Neural progenitor cell (in vitro differentiated cells): ENCODE measurements around the gene ASIC5. TPM values are rescaled to one million over a fixed set of nuclear protein-coding genes. Genes with fewer than 3 reads are reported as not detected.

Source experiments
- DNase-seq: peaks from one replicate; pipeline ENCODE4 v3.0.0-alpha.2; 2016; ENCODE audit warnings: low spot score
- H2AFZ ChIP-seq: fragments of 200-600 bp; sonication (generic); replicated peaks from 2 replicates; pipeline ENCODE4 v1.6.1; 2016; ENCODE audit warnings: antibody characterized with exemption
- H3F3A ChIP-seq: fragments of 200-600 bp; sonication (generic); 2 replicates; pipeline ENCODE4 v1.6.1; 2016; ENCODE audit warnings: antibody characterized with exemption, low read depth
- H3K27ac ChIP-seq: fragments of 200-600 bp; sonication (generic); 2 replicates; pipeline ENCODE4 v1.5.1; 2016; ENCODE audit warnings: mild to moderate bottlenecking
- H3K27me3 ChIP-seq: fragments of 200-600 bp; sonication (generic); 2 replicates; pipeline ENCODE4 v1.6.1; 2016; ENCODE audit warnings: mild to moderate bottlenecking, moderate library complexity
- H3K36me3 ChIP-seq: fragments of 200-600 bp; sonication (generic); 2 replicates; pipeline ENCODE4 v1.5.1; 2016
- H3K4me1 ChIP-seq: fragments of 200-600 bp; sonication (generic); 2 replicates; pipeline ENCODE4 v1.6.1; 2016; ENCODE audit warnings: mixed run types
- H3K4me2 ChIP-seq: fragments of 200-600 bp; sonication (generic); 2 replicates; pipeline ENCODE4 v1.6.1; 2016
- H3K4me3 ChIP-seq: fragments of 200-600 bp; sonication (generic); 2 replicates; pipeline ENCODE4 v1.5.1; 2016
- H3K79me2 ChIP-seq: fragments of 200-600 bp; sonication (generic); 2 replicates; pipeline ENCODE4 v1.6.1; 2016; ENCODE audit warnings: low read depth
- H3K9ac ChIP-seq: fragments of 200-600 bp; sonication (generic); 2 replicates; pipeline ENCODE4 v1.6.1; 2016
- H3K9me3 ChIP-seq: fragments of 200-600 bp; sonication (generic); 2 replicates; pipeline ENCODE4 v1.5.1; 2016; ENCODE audit warnings: low read depth
- H4K20me1 ChIP-seq: fragments of 200-600 bp; sonication (generic); 2 replicates; pipeline ENCODE4 v1.6.1; 2016; ENCODE audit warnings: low read depth
- H3K27ac Mint-ChIP-seq: 3 replicates; pipeline ENCODE4 v1.8.0; 2021; ENCODE audit warnings: mixed read lengths
- H3K27me3 Mint-ChIP-seq: 2 replicates; pipeline ENCODE4 v1.8.0; 2022; ENCODE audit warnings: low read depth, mild to moderate bottlenecking, inconsistent platforms, moderate library complexity, mixed read lengths; ENCODE audit not compliant: insufficient read depth
- H3K36me3 Mint-ChIP-seq: 3 replicates; pipeline ENCODE4 v1.8.0; 2021; ENCODE audit warnings: mixed read lengths
- H3K4me1 Mint-ChIP-seq: 3 replicates; pipeline ENCODE4 v1.8.0; 2021; ENCODE audit warnings: mixed read lengths
- H3K4me3 Mint-ChIP-seq: 3 replicates; pipeline ENCODE4 v1.8.0; 2021; ENCODE audit warnings: mild to moderate bottlenecking, moderate library complexity, mixed read lengths
- H3K9me3 Mint-ChIP-seq: 3 replicates; pipeline ENCODE4 v1.8.0; 2020; ENCODE audit warnings: mixed read lengths
- CTCF ChIP-seq: fragments of 200-600 bp; sonication (generic); IDR thresholded peaks from 2 replicates; pipeline ENCODE4 v1.5.1; 2017; ENCODE audit warnings: antibody characterized with exemption, mild to moderate bottlenecking
- EZH2 ChIP-seq: fragments of 200-600 bp; sonication (generic); IDR thresholded peaks from 2 replicates; pipeline ENCODE4 v1.6.1; 2017; ENCODE audit warnings: antibody characterized with exemption, mild to moderate bottlenecking, moderate library complexity
- EZH2phosphoT487 ChIP-seq: fragments of 200-600 bp; sonication (generic); IDR thresholded peaks from 2 replicates; pipeline ENCODE4 v1.6.1; 2017; ENCODE audit warnings: antibody characterized with exemption
- total RNA-seq: library from RNA; depleted of rRNA; stranded (reverse); fragments of >200 nt; gene quantifications from 2 replicates; pipeline ENCODE4 v1.2.3, GENCODE V29; 2015; ENCODE audit warnings: low replicate concordance

The ASIC5 gene, protein sequence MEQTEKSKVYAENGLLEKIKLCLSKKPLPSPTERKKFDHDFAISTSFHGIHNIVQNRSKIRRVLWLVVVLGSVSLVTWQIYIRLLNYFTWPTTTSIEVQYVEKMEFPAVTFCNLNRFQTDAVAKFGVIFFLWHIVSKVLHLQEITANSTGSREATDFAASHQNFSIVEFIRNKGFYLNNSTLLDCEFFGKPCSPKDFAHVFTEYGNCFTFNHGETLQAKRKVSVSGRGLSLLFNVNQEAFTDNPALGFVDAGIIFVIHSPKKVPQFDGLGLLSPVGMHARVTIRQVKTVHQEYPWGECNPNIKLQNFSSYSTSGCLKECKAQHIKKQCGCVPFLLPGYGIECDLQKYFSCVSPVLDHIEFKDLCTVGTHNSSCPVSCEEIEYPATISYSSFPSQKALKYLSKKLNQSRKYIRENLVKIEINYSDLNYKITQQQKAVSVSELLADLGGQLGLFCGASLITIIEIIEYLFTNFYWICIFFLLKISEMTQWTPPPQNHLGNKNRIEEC
- total RNA-seq, result not detected in 2 replicates

DNA sequence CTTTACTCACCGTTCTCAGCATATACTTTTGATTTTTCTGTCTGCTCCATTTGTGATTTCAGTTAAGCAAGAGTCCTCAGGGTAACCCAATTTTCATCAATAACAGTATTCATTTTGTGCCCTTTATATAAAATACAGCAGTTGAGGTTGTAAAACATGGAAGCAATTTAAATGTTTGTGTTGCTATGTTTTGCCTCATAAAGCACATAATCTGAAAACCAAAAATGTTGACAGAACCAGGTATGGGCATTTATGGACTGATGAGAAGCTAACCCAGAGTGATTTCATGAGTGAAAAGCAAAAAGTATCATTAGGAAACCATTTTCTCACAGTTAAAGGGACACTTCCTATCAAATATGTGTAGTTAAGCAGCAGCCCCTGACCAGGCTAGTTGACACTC lies at the start of gene ASIC5:
Gene ASIC5, minus strand, starts transcription at position 101 of the 400 bp plus-strand sequence. Its CDS starts 51 bp downstream, at position 50.
- peaks cover 4% of the 10 kb centered on the region for H3K9me3 Mint-ChIP-seq
- H3K27ac ChIP-seq, result no peak within 1 kb of the TSS

GRCh38 chr4:155914782-155915181 lies 48.7 kb upstream of the ASIC5 start:
- H3K4me1 Mint-ChIP-seq, result peaks cover 12% of the 10 kb centered on the region
- H4K20me1 ChIP-seq, result no peaks in the 10 kb centered on the region
- H3K4me3 ChIP-seq, result no peak overlapping the region
- no peak overlapping the region for H2AFZ ChIP-seq
- H3K9me3 Mint-ChIP-seq, result no peaks in the 10 kb centered on the region
- no peak overlapping the region for H3K27ac ChIP-seq
- TF ChIP-seq EZH2 (no peak), EZH2phosphoT487 (no peak), CTCF (no peak)
- no peaks in the 10 kb centered on the region for H3K36me3 Mint-ChIP-seq
- no peak overlapping the region for H3K4me3 Mint-ChIP-seq
- H3K36me3 ChIP-seq, result no peaks in the 10 kb centered on the region
- no peaks in the 10 kb centered on the region for H3K4me1 ChIP-seq
- H3K4me2 ChIP-seq, result no peak overlapping the region
- H3F3A ChIP-seq, result no peaks in the 10 kb centered on the region
- no peak overlapping the region for H3K27ac Mint-ChIP-seq
- no peaks in the 10 kb centered on the region for H3K27me3 Mint-ChIP-seq
- H3K9ac ChIP-seq, result no peak overlapping the region
- no peaks in the 10 kb centered on the region for H3K79me2 ChIP-seq
- no peak for DNase-seq
- H3K9me3 ChIP-seq, result no peaks in the 10 kb centered on the region
- H3K27me3 ChIP-seq, result no peaks in the 10 kb centered on the region

More for the DNA sequence above, at the start of gene ASIC5:
- no peaks in the 10 kb centered on the region for H3K4me1 Mint-ChIP-seq
- no peak for TF ChIP-seq CTCF
- H3K27ac Mint-ChIP-seq, result no peak within 1 kb of the TSS
- Histone ChIP-seq H4K20me1 (no peaks in the 10 kb centered on the region), H2AFZ (no peak within 1 kb of the TSS), H3K4me2 (no peak within 1 kb of the TSS), H3K4me3 (no peak within 1 kb of the TSS), H3K27me3 (no peaks in the 10 kb centered on the region), H3K79me2 (no peaks in the 10 kb centered on the region), H3K9me3 (no peaks in the 10 kb centered on the region), H3F3A (no peaks in the 10 kb centered on the region), H3K4me1 (no peaks in the 10 kb centered on the region), H3K36me3 (no peaks in the 10 kb centered on the region), H3K9ac (no peak within 1 kb of the TSS)
- H3K36me3 Mint-ChIP-seq, result no peaks in the 10 kb centered on the region
- no peak within 1 kb of the TSS for H3K4me3 Mint-ChIP-seq
- H3K27me3 Mint-ChIP-seq, result no peaks in the 10 kb centered on the region
- DNase-seq, result no peak

- H3K36me3 Mint-ChIP-seq, result no peaks in the 10 kb centered on the region
- H3K36me3 ChIP-seq, result no peaks in the 10 kb centered on the region
- no peaks in the 10 kb centered on the region for H3K79me2 ChIP-seq
- H3K4me2 ChIP-seq, result no peak overlapping the region
- H3K4me1 Mint-ChIP-seq, result peaks cover 13% of the 10 kb centered on the region
- H3K27me3 ChIP-seq, result no peaks in the 10 kb centered on the region
- no peaks in the 10 kb centered on the region for H3K4me1 ChIP-seq
- H3K9me3 Mint-ChIP-seq, result no peaks in the 10 kb centered on the region
- H3K27ac Mint-ChIP-seq, result no peak overlapping the region
- H3K4me3 ChIP-seq, result no peak overlapping the region
- H3K27me3 Mint-ChIP-seq, result no peaks in the 10 kb centered on the region
- no peaks in the 10 kb centered on the region for H4K20me1 ChIP-seq
- DNase-seq, result no peak
- no peak overlapping the region for H3K27ac ChIP-seq
- H2AFZ ChIP-seq, result no peak overlapping the region
- H3K9me3 ChIP-seq, result no peaks in the 10 kb centered on the region
- TF ChIP-seq EZH2, result no peak
- TF ChIP-seq CTCF, result no peak
- no peak for TF ChIP-seq EZH2phosphoT487
- no peak overlapping the region for H3K9ac ChIP-seq
- no peaks in the 10 kb centered on the region for H3F3A ChIP-seq
- no peak overlapping the region for H3K4me3 Mint-ChIP-seq
Observed at GRCh38 chr4:155911905-155912304, 45.8 kb upstream of the ASIC5 start.
